CD4-positive, alpha-beta T cell (primary cell): Measurements from ENCODE around the gene SIRPD. TPM values are rescaled to one million over a fixed set of nuclear protein-coding genes. Genes with fewer than 3 reads are reported as not detected.
A peak's percentile ranks its signal among the peaks of the same experiment; 100 is the strongest.

ENCODE experiments used
- ATAC-seq: fragments of 200-7000 bp; cut with Tn5 transposase; one replicate; pipeline ENCODE4 v1.10.0; 2022; ENCODE audit warnings: mild to moderate bottlenecking; ENCODE audit not compliant: poor library complexity
- CTCF ChIA-PET: fragments of 350-600 bp; sonication (Branson Sonifier 250); formaldehyde crosslinking; loops from one replicate; lab custom pipeline; 2021; ENCODE audit warnings: antibody characterized with exemption, inconsistent platforms; lab: Charles Lee
- POLR2A ChIA-PET: fragments of 350-600 bp; sonication (Branson Sonifier 250); formaldehyde crosslinking; loops from one replicate; lab custom pipeline; 2021; ENCODE audit warnings: antibody characterized with exemption, inconsistent platforms; lab: Charles Lee
- DNase-seq, 14 experiments: peaks; one replicate each; pipeline ENCODE4 v3.0.0-alpha.2; 2013 to 2020; ENCODE audit warnings: mixed read lengths in 2 of 14
- H3K27ac ChIP-seq, 2 donors: one replicate each; pipeline versions ENCODE4 v1.5.1 to v1.7.0; 2013; ENCODE audit warnings: low read length in 2 of 2, low read depth in 1 of 2, mild to moderate bottlenecking in 1 of 2
- H3K27me3 ChIP-seq, 2 experiments: 1 replicate in 1 of 2; 2 replicates in 1 of 2; pipeline versions ENCODE4 v1.6.1 to v1.7.0; 2013; ENCODE audit warnings: low read length in 2 of 2, control low read depth in 1 of 2, mild to moderate bottlenecking in 1 of 2, moderate library complexity in 1 of 2; ENCODE audit not compliant: insufficient read depth in 2 of 2, control insufficient read depth in 1 of 2
- H3K36me3 ChIP-seq: one replicate; pipeline ENCODE4 v1.6.1; 2013; ENCODE audit warnings: low read length, control low read depth; ENCODE audit not compliant: insufficient read depth
- H3K4me1 ChIP-seq: one replicate; pipeline ENCODE4 v1.6.1; 2013; ENCODE audit warnings: low read length, control low read depth; ENCODE audit not compliant: insufficient read depth
- H3K4me3 ChIP-seq: one replicate; pipeline ENCODE4 v1.5.1; 2013; ENCODE audit warnings: mild to moderate bottlenecking, low read length, moderate library complexity
- H3K9me3 ChIP-seq, 2 experiments: 1 replicate in 1 of 2; 2 replicates in 1 of 2; pipeline versions ENCODE4 v1.6.1 to v1.7.0; 2013; ENCODE audit warnings: low read length in 2 of 2, mild to moderate bottlenecking in 2 of 2, control low read depth in 1 of 2, moderate library complexity in 1 of 2; ENCODE audit not compliant: control insufficient read depth in 1 of 2, insufficient read depth in 1 of 2
- H3K27ac Mint-ChIP-seq: one replicate; pipeline ENCODE4 v1.8.0; 2020; ENCODE audit warnings: mixed read lengths
- H3K27me3 Mint-ChIP-seq: one replicate; pipeline ENCODE4 v1.8.0; 2021; ENCODE audit warnings: mixed read lengths
- H3K36me3 Mint-ChIP-seq: one replicate; pipeline ENCODE4 v1.8.0; 2021; ENCODE audit warnings: low read depth, mixed read lengths
- H3K4me1 Mint-ChIP-seq: one replicate; pipeline ENCODE4 v1.8.0; 2021; ENCODE audit warnings: low read depth, mixed read lengths
- H3K4me3 Mint-ChIP-seq: one replicate; pipeline ENCODE4 v1.8.0; 2020; ENCODE audit warnings: mild to moderate bottlenecking, mixed read lengths
- H3K9me3 Mint-ChIP-seq: one replicate; pipeline ENCODE4 v1.8.0; 2020; ENCODE audit warnings: mixed read lengths
- intact Hi-C, 2 experiments: fragments of 100-400 bp; cut with DNase I in 1 of 2; cut with micrococcal nuclease in 1 of 2; formaldehyde crosslinking; loops; one replicate each; pipeline versions ENCODE4 v1.15.1 to v1.9.0; 2023 to 2025; cut with DNase I, micrococcal nuclease
- total RNA-seq, 174 experiments: library from RNA in 2 of 174; stranded (reverse) in 2 of 174; gene quantifications; one replicate each; pipeline ENCODE4 v1.2.3 and lab custom pipeline; 2021 to 2026
- TF ChIP-seq, protein P1 (sequence below): fragments of 200-600 bp; IDR thresholded peaks from one replicate; pipeline ENCODE4 v1.8.0; 2022; ENCODE audit warnings: antibody characterized with exemption, mild to moderate bottlenecking

Gene SIRPD
- total RNA-seq, 2 experiments from 2014 or later: 0.28 to 0.55 TPM

DNA sequence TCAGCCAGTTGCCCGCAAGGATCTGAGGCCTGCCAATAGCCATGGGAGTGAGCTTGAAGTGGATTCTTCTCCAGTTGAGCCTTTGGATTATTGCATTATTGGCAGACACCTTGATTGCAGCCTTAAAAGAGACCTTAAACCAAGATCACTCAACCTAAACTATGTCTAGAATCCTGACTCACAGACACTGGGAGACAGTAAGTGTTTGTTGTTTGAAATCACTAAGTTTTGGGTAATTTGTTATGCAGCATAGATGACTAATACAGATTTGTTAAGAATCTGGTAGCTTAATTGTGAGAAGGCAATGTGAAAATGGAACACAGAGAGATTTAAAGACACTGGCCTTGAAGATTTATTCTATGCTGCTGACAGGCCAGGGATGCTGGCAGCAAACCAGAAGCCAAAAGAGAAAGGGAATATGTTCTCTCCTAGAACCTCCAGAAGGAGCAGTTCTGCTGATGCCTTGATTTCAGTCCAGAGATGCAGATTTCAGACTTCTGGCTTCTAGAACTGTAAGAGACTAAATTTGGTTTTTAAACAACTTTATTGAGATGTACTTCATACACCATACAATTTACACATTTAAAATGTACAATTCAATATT is 17.6 kb downstream of the SIRPD start:
- H3K27me3 ChIP-seq: no peaks in the 10 kb centered on the region
- no peaks in the 10 kb centered on the region for H3K36me3 ChIP-seq
- peaks cover 6% of the 10 kb centered on the region for H3K4me1 Mint-ChIP-seq
- ATAC-seq: no peak
- no peak overlapping the region for H3K27ac ChIP-seq
- no peaks in the 10 kb centered on the region for H3K36me3 Mint-ChIP-seq
- CTCF ChIA-PET: no interaction called here
- peaks cover 7% of the 10 kb centered on the region for H3K9me3 Mint-ChIP-seq
- H3K4me3 ChIP-seq: no peak overlapping the region
- TF ChIP-seq, protein P1, sequence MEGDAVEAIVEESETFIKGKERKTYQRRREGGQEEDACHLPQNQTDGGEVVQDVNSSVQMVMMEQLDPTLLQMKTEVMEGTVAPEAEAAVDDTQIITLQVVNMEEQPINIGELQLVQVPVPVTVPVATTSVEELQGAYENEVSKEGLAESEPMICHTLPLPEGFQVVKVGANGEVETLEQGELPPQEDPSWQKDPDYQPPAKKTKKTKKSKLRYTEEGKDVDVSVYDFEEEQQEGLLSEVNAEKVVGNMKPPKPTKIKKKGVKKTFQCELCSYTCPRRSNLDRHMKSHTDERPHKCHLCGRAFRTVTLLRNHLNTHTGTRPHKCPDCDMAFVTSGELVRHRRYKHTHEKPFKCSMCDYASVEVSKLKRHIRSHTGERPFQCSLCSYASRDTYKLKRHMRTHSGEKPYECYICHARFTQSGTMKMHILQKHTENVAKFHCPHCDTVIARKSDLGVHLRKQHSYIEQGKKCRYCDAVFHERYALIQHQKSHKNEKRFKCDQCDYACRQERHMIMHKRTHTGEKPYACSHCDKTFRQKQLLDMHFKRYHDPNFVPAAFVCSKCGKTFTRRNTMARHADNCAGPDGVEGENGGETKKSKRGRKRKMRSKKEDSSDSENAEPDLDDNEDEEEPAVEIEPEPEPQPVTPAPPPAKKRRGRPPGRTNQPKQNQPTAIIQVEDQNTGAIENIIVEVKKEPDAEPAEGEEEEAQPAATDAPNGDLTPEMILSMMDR: no peak
- no peak for DNase-seq
- intact Hi-C loops: loop anchor here in 1 of 2 experiments (10.0 kb wide), 1 partner anchor 195 kb away; no protein-coding TSS in a partner anchor
- H3K4me1 ChIP-seq: peaks cover 3% of the 10 kb centered on the region
- H3K4me3 Mint-ChIP-seq: no peak overlapping the region
- POLR2A ChIA-PET: interaction anchor here (0.7 kb wide), 1 partner anchor 156 kb away, joined by 3 read pairs; no protein-coding TSS in a partner anchor
- no peaks in the 10 kb centered on the region for H3K27me3 Mint-ChIP-seq
- no peak overlapping the region for H3K27ac Mint-ChIP-seq
- H3K9me3 ChIP-seq: no peaks in the 10 kb centered on the region

DNA sequence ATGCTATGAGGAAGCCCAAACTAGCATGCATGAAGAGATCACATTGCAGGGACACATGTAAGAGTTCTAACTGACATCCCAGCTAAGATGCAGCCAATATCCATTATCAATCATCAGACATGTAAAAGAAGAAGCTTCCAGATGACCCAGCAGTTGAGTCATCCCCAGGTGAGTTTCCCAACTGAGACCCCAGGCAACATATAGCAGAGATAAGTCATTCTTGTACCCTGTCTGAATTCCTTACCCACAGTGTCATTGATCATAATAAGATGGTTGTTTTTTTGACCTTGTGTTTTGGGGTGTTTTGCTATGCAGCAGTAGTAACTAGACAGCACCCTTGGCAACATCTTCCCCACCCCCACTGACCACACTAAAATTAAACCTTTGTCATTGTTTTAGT is 18.9 kb downstream of the SIRPD start:
- Mint-ChIP-seq H3K9me3 (peaks cover 7% of the 10 kb centered on the region), H3K4me3 (no peak overlapping the region), H3K27ac (no peak overlapping the region), H3K36me3 (no peaks in the 10 kb centered on the region), H3K27me3 (no peaks in the 10 kb centered on the region), H3K4me1 (peaks cover 6% of the 10 kb centered on the region)
- intact Hi-C loops: loop anchor here in 1 of 2 experiments (10.0 kb wide), 1 partner anchor 196 kb away; no protein-coding TSS in a partner anchor
- H3K27me3 ChIP-seq: no peaks in the 10 kb centered on the region
- H3K27ac ChIP-seq: no peak overlapping the region
- H3K36me3 ChIP-seq: no peaks in the 10 kb centered on the region
- H3K9me3 ChIP-seq: no peaks in the 10 kb centered on the region
- CTCF ChIA-PET: no interaction called here
- no peak overlapping the region for H3K4me3 ChIP-seq
- peaks cover 3% of the 10 kb centered on the region for H3K4me1 ChIP-seq
- no peak for DNase-seq
- no peak for ATAC-seq
- TF ChIP-seq, protein P1: no peak
- POLR2A ChIA-PET: no interaction called here

DNA sequence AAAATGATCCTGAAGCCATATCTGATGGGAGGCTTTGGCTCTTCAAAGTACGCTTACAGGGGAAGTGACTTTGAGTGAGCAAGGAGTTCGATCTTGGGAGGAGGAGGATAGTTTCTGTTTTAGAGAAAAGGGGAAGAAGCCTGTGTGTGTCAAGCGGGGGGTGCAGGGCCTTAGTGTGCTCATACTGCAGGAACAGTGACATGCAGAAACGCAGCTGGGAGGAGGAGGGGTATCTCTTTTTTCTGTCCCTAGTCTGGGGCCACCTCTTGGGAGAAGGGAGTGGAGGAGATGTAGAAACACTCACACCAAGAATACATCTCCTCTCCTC is 19.8 kb downstream of the SIRPD start:
- Mint-ChIP-seq H3K27me3 (no peaks in the 10 kb centered on the region), H3K4me1 (peaks cover 6% of the 10 kb centered on the region)
- no peak for ATAC-seq

More for the DNA sequence above, 19.8 kb downstream of the SIRPD start:
- Histone ChIP-seq H3K27me3 (no peaks in the 10 kb centered on the region), H3K4me3 (no peak overlapping the region), H3K36me3 (no peaks in the 10 kb centered on the region), H3K27ac (no peak overlapping the region), H3K9me3 (no peaks in the 10 kb centered on the region), H3K4me1 (peaks cover 3% of the 10 kb centered on the region)
- no peak overlapping the region for H3K4me3 Mint-ChIP-seq
- intact Hi-C loops: loop anchor here in 1 of 2 experiments (10.0 kb wide), 1 partner anchor 197 kb away; no protein-coding TSS in a partner anchor
- peaks cover 7% of the 10 kb centered on the region for H3K9me3 Mint-ChIP-seq
- DNase-seq: peak in 2 of 14 experiments; percentile 59 to 64
- CTCF ChIA-PET: no interaction called here
- no peak overlapping the region for H3K27ac Mint-ChIP-seq
- H3K36me3 Mint-ChIP-seq: no peaks in the 10 kb centered on the region
- POLR2A ChIA-PET: no interaction called here
- TF ChIP-seq, protein P1: no peak
